Measurements from ENCODE around the gene PIEZO1.

The PIEZO1 gene

GRCh38 chr16:88712362-88712979 lies 72.5 kb downstream of the PIEZO1 start:
- H3K27ac Mint-ChIP-seq: no peak overlapping the region
- peaks cover 12% of the 10 kb centered on the region for H3K4me1 Mint-ChIP-seq

GRCh38 chr16:88711750-88712340 lies 73.2 kb downstream of the PIEZO1 start:
- Mint-ChIP-seq H3K36me3 (no peaks in the 10 kb centered on the region), H3K27ac (no peak overlapping the region), H3K27me3 (no peaks in the 10 kb centered on the region)

More at GRCh38 chr16:88712362-88712979, 72.5 kb downstream of the PIEZO1 start:
- Mint-ChIP-seq H3K27me3 (no peaks in the 10 kb centered on the region), H3K4me3 (no peak overlapping the region), H3K36me3 (peaks cover 2% of the 10 kb centered on the region), H3K9me3 (no peaks in the 10 kb centered on the region)

GRCh38 chr16:88710556-88710955 lies 74.5 kb downstream of the PIEZO1 start:
- Mint-ChIP-seq H3K27me3 (no peaks in the 10 kb centered on the region), H3K9me3 (no peaks in the 10 kb centered on the region), H3K27ac (no peak overlapping the region), H3K4me3 (no peak overlapping the region), H3K36me3 (no peaks in the 10 kb centered on the region), H3K4me1 (peaks cover 17% of the 10 kb centered on the region)

More at GRCh38 chr16:88711750-88712340, 73.2 kb downstream of the PIEZO1 start:
- Mint-ChIP-seq H3K9me3 (no peaks in the 10 kb centered on the region), H3K4me3 (no peak overlapping the region), H3K4me1 (peaks cover 17% of the 10 kb centered on the region)

GRCh38 chr16:88706965-88707826 lies 77.8 kb downstream of the PIEZO1 start:
- no peaks in the 10 kb centered on the region for H3K36me3 Mint-ChIP-seq
- no peaks in the 10 kb centered on the region for H3K9me3 Mint-ChIP-seq

GRCh38 chr16:88706229-88706964 lies 78.6 kb downstream of the PIEZO1 start, which contains the start of the genes CTU2 and RNF166:
Gene CTU2 (plus strand): TSS chr16:88706503. CDS start chr16:88706531, 28 bp downstream.
Gene RNF166 (minus strand): TSS chr16:88706408. CDS start chr16:88706325, 83 bp downstream.
- H3K4me1 Mint-ChIP-seq: peaks cover 45% of the 10 kb centered on the region

More at GRCh38 chr16:88706965-88707826, 77.8 kb downstream of the PIEZO1 start:
- Mint-ChIP-seq H3K27ac (peak overlapping the region; percentile 56), H3K27me3 (no peaks in the 10 kb centered on the region), H3K4me3 (peak overlapping the region; percentile 86), H3K4me1 (peaks cover 44% of the 10 kb centered on the region)

GRCh38 chr16:88705801-88706228 lies 79.2 kb downstream of the PIEZO1 start:
- peaks cover 49% of the 10 kb centered on the region for H3K4me1 Mint-ChIP-seq
- H3K4me3 Mint-ChIP-seq: peak overlapping the region; percentile 89
- no peaks in the 10 kb centered on the region for H3K27me3 Mint-ChIP-seq
- H3K9me3 Mint-ChIP-seq: no peaks in the 10 kb centered on the region
- no peak overlapping the region for H3K27ac Mint-ChIP-seq
- no peaks in the 10 kb centered on the region for H3K36me3 Mint-ChIP-seq

More at GRCh38 chr16:88706229-88706964, 78.6 kb downstream of the PIEZO1 start, which contains the start of the genes CTU2 and RNF166:
- H3K36me3 Mint-ChIP-seq: no peaks in the 10 kb centered on the region
- peak within 1 kb of the TSS; percentile 89 for H3K4me3 Mint-ChIP-seq
- peak within 1 kb of the TSS; percentile 75 for H3K27ac Mint-ChIP-seq
- H3K9me3 Mint-ChIP-seq: no peaks in the 10 kb centered on the region
- H3K27me3 Mint-ChIP-seq: no peaks in the 10 kb centered on the region

- H3K4me1 Mint-ChIP-seq: peaks cover 52% of the 10 kb centered on the region
- no peaks in the 10 kb centered on the region for H3K9me3 Mint-ChIP-seq
- no peaks in the 10 kb centered on the region for H3K36me3 Mint-ChIP-seq
- H3K27ac Mint-ChIP-seq: peak overlapping the region; percentile 75
- H3K4me3 Mint-ChIP-seq: peak overlapping the region; percentile 89
- H3K27me3 Mint-ChIP-seq: no peaks in the 10 kb centered on the region
Observed at GRCh38 chr16:88705076-88705684, 79.8 kb downstream of the PIEZO1 start.

- Mint-ChIP-seq H3K4me1 (peaks cover 56% of the 10 kb centered on the region), H3K27ac (peak overlapping the region; percentile 92), H3K9me3 (no peaks in the 10 kb centered on the region), H3K36me3 (no peaks in the 10 kb centered on the region), H3K4me3 (peak overlapping the region; percentile 89), H3K27me3 (no peaks in the 10 kb centered on the region)
Observed at GRCh38 chr16:88703486-88704309, 81.3 kb downstream of the PIEZO1 start.

GRCh38 chr16:88702371-88703210 lies 82.4 kb downstream of the PIEZO1 start:
- no peaks in the 10 kb centered on the region for H3K27me3 Mint-ChIP-seq
- peak overlapping the region; percentile 92 for H3K27ac Mint-ChIP-seq
- no peaks in the 10 kb centered on the region for H3K9me3 Mint-ChIP-seq
- H3K36me3 Mint-ChIP-seq: no peaks in the 10 kb centered on the region
- H3K4me3 Mint-ChIP-seq: peak overlapping the region; percentile 89
- peaks cover 64% of the 10 kb centered on the region for H3K4me1 Mint-ChIP-seq

GRCh38 chr16:88701581-88702370 lies 83.2 kb downstream of the PIEZO1 start:
- peak overlapping the region; percentile 89 for H3K4me3 Mint-ChIP-seq
- H3K27ac Mint-ChIP-seq: peak overlapping the region; percentile 95
- peaks cover 60% of the 10 kb centered on the region for H3K4me1 Mint-ChIP-seq
- H3K36me3 Mint-ChIP-seq: no peaks in the 10 kb centered on the region
- no peaks in the 10 kb centered on the region for H3K27me3 Mint-ChIP-seq
- no peaks in the 10 kb centered on the region for H3K9me3 Mint-ChIP-seq

- peak overlapping the region; percentile 89 for H3K4me3 Mint-ChIP-seq
- H3K27me3 Mint-ChIP-seq: no peaks in the 10 kb centered on the region
Observed at GRCh38 chr16:88700636-88701482, 84.2 kb downstream of the PIEZO1 start.

GRCh38 chr16:88700322-88700635 lies 84.7 kb downstream of the PIEZO1 start:
- peaks cover 58% of the 10 kb centered on the region for H3K4me1 Mint-ChIP-seq
- H3K36me3 Mint-ChIP-seq: no peaks in the 10 kb centered on the region
- H3K9me3 Mint-ChIP-seq: no peaks in the 10 kb centered on the region
- peak overlapping the region; percentile 95 for H3K27ac Mint-ChIP-seq
- H3K27me3 Mint-ChIP-seq: no peaks in the 10 kb centered on the region
- peak overlapping the region; percentile 89 for H3K4me3 Mint-ChIP-seq

More at GRCh38 chr16:88700636-88701482, 84.2 kb downstream of the PIEZO1 start:
- Mint-ChIP-seq H3K27ac (peak overlapping the region; percentile 95), H3K36me3 (no peaks in the 10 kb centered on the region), H3K4me1 (peaks cover 60% of the 10 kb centered on the region), H3K9me3 (no peaks in the 10 kb centered on the region)
